ENCODE data around the gene RILPL2.
A peak's percentile ranks its signal among the peaks of the same experiment; 100 is the strongest.
"Not testable (repeated sequence)": the region's sequence is repeated elsewhere in the genome, so short reads cannot be mapped to it uniquely, and the experiment has no call there.

Gene RILPL2

DNA sequence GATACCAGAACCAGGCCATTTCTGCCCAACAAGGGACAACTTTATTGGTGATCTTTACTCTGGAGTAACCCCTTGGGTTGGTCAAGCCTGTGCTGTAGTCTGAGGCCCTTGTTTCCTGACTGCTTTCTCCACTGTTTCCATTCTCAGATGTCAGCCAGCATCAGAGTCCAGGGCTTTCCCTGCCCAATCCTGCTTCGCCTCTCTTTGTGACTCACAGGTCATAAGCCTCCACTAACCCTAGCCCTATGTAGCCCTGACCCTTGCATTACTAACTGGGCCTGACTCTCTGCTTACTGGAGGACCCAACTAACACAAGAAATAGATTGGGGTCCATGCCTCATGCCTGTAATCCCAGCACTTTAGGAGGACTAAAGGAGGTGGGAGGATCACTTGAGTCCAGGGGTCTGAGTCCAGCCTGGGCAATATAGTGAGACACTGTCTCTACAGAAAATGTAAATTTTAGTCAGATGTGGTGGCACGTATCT is 12.8 kb upstream of the RILPL2 start:
- DNase-seq, result no peak

DNA sequence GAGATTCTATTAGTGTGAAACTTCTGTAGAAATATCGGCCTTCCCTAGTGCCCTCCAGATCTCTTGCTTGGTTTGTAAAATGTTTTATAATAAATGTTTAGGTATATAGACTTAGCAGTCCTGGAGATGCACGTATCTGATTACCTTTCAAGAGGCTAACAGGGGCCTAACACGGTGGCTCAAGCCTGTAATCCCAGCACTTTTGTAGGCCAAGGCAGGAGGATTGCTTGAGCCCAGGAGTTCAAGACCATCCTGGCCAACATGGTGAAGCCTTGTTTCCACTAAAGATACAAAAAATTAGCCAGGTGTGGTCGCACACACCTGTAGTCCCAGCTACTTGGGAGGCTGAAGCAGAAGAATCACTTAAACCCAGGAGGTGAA is 9.8 kb upstream of the RILPL2 start:
- no peak for DNase-seq

GRCh38 chr12:123445388-123446332 is 9.2 kb upstream of the RILPL2 start:
- DNase-seq, result peak; percentile 62

DNA sequence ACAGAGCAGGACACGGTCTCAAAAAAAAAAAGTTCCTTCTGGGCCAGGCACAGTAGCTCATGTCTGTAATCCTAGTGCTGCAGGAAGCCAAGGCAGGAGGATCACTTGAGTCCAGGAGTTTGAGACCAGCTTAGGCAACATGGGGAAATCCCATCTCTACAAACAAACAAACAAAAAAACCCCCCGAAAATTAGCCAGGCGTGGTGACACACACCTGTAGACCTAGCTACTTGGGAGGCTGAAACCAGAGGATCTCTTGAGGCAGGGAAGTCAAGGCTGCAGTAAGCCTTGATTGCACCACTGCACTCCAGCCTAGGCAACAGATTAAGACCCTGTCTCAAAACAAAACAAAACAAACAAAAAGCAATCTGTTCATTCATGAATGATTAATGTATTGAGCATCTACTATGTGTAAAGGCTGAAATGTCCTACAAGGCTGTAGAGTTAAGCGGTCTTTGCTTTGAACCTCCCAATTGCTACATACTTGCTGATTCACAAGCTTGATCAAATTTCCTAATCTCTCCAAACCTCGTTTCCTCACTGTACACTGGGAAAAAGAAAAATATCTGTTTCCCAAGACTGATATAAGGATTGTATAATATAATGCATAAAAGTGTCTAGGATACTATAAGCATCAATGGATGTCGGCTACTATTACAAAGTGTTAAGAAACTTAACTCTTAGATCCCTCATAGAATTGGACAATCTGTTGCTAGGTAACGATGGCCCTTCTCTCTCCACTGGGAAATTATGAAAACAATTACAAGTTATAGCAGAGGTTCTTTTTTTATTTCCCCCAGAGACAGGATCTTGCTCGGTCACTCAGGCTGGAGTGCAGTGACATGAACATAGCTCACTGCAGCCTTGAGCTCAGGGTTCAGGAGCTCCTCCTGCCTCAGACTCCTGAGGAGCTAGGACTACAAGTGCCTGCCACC is 7.9 kb upstream of the RILPL2 start:
- DNase-seq, result no peak

DNA sequence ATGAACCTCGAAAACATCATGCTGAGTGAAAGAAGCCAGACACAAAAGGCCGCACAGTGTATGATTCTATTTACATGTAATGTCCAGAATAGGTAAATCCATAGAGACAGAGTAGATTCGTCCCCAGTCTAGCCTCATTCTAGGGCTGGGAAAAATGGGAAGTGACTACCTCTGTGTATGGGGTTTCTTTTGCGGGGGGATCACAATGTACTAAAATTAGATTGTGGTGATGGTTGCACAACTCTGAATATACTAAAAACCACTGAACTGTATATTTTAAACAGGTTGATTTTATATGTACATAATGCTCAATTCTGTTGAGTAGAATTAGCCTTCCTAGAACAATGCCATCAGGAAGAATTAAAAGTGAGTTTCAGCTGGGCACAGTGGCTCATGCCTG is 6.3 kb upstream of the RILPL2 start:
- no peak for DNase-seq

DNA sequence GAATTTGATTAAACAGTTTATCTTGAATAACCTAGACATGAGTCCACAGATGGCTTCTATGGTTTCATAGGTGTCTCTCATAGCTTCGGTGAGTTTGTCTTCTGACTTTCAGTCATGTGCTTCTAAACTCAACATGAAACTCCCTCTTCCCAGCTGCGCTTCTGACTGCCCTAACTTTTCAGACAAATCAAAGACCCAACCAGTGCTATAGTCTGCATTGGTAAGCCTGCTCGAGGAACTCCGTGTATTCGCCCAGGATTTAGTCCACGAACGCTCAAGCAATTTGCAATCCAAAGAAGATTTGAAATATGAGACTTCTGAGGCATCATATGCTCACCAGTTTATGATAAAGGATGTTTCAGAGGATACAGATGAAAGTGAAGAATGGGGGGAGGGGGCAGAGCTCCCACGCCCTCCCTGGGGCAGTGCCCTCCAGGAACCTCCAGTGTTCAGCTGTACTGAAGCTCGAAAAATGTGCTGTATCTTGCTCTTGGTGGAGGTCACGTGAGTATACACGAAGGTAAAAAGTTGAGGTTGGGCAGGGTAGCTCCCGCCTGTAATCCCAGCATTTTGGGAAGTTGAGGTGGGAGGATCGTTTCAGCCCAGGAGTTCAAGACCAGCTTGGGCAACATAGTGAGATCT is 5.2 kb upstream of the RILPL2 start:
- DNase-seq, result no peak

GRCh38 chr12:123435636-123436016 is 858 bp downstream of the RILPL2 start:
- no peak for DNase-seq

DNA sequence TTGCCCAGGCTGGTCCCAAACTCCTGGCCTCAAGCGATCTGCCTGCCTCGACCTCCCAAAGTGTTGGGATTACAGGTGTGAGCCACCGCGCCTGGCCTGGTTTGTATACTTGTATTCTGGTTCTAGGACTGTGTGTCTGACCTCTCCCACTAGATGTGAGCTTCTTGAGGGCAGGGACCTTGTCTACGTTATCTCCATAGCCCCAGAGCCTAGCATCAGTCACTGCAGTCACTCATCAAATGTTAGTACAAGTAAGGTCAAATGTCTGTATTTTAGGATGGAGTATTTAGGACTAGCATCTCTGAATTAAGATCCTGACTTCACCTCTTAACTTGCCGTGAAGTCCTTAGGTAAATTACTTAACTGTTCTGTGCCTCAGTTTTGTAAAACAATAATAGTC is 2.9 kb downstream of the RILPL2 start:
- DNase-seq, result no peak

GRCh38 chr12:123431951-123432817 is 4.3 kb downstream of the RILPL2 start:
- not testable (repeated sequence) for DNase-seq

DNA sequence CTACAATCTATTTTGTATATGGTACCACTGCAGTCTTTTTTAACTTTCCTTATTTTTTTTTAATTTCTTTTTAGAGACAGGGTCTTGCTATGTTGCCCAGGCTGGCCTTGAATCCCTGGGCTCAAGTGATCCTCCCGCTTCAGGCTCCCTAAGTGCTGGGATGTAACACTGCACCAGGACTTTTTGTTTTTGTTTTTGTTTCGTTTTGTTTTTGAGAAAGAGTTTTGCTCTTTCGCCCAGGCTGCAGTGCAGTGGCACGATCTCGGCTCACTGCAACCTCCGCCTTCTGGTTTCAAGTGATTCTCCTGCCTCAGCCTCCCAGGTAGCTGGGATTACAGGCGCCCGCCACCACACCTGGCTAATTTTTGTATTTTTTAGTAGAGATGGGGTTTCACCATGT is 7.4 kb downstream of the RILPL2 start:
- DNase-seq, result not testable (repeated sequence)

DNA sequence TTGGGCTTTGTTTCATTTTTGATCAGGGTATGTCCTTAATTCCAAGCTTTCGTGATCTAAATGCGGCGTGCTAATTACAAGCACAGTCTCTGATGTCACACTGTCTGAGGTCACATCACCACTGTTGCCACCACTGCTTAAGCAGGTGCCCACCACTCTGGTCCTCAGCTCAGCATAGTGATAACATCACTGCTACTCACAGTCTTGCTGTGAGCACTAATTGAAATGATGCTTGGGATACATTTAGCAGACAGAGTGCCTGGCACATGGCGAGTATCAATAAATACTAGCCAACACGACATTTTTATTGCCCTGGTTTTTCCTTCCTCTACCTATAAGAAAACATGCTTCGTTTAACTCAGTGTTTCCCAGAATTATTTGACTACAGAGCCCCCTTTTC is 7.9 kb downstream of the RILPL2 start:
- DNase-seq, result no peak

DNA sequence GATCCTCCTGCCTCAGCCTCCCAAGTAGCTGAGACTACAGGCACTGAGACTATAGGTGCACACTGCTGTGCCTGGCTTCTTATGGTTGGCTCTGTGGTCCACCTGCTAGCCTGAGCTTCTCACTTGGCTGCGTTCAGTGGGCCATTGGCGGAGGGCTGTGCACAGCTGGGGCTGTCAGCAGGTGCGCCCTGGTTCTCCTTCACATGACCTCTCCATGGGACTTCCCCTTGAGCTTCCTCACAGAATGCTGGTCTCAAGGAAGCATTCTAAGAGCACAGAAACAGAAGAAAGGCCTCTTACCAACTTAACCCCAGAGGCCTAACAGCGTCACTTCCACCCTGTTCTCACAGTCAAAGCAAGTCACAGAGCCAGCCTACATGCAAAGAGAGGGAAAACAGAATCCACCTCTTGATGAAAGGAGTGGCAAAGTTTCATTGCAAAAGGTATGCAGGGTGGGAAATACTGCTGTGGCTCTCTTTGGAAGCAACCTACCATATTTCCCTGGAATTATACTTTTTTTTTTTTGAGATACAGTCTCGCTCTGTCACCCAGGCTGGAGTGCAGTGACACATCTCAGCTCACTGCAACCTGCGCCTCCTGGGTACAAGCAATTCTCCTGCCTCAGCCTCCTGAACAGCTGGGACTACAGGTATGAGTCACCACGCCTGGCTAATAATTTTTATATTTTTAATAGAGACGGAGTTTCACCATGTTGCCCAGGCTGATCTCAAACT is 9.3 kb downstream of the RILPL2 start:
- DNase-seq, result no peak

DNA sequence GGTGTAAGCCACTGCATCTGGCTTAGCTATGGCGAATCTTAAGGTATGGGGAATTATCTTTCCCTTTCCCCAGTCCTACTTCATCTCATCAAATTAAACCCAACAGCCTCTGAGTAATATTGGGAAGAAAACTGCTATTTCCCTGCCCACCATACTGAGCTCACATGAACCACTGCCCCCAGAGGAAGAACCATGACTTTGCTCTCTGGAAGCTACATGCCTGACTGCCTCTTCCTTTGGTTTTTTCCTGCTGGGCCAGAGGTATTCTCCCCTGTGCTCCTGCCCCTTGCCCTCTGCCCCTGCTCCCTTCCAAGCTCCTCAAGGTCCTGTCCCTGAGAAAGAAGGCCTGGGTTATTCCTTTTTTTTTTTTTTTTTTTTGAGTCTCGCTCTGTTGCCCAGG is 15.2 kb downstream of the RILPL2 start:
- no peak for DNase-seq

- no peak for DNase-seq
These were observed 26.5 kb downstream of the RILPL2 start for GRCh38 chr12:123410041-123410412.

DNA sequence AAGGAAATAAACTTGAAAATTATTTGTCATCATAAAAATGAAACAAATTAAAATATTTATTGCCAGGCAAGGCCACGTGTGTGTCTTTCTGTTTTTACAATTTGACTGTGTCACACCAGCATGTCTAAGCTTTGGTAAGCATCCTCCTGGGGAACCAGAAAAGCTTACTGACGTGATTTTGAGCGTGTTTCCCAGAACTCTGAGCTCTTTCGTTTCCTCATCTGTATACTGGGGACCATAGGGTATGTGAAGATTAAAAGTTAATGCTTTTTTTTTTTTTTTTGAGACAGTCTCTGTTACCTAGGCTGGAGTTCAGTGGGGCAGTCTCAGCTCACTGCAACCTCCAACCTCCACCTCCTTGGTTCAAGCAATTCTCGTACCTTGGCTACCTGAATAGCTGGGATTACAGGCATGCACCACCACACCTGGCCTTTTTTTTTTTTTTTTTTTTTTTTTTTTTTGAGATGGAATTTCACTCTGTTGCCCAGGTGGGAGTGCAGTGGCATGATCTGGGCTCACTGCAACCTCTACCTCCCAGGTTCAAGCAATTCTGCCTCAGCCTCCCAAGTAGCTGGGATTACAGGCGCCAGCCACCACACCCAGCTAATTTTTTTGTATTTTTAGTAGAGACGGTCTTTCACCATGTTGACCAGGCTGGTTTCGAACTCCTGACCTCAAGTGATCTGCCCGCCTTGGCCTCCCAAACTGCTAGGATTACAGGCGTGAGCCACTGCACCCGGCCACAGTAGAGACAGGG is 27.0 kb downstream of the RILPL2 start:
- DNase-seq, result not testable (repeated sequence)

GRCh38 chr12:123408619-123409018 is 27.9 kb downstream of the RILPL2 start:
- DNase-seq, result not testable (repeated sequence)

GRCh38 chr12:123407934-123408333 is 28.6 kb downstream of the RILPL2 start:
- not testable (repeated sequence) for DNase-seq

DNA sequence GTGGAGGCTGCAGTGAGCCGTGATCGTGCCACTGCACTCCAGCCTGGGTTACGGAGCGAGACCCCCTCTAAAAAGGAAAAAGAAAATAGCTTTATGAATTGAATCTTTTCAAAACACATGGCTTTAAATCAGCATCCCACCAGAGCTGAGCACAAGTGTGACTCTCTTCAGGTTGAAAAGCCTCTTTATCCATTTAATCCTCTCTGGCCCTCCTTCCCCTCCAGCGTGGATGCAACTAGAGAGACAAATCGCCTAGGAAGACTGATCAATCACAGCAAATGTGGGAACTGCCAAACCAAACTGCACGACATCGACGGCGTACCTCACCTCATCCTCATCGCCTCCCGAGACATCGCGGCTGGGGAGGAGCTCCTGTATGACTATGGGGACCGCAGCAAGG is 29.2 kb downstream of the RILPL2 start:
- DNase-seq, result not testable (repeated sequence)

DNA sequence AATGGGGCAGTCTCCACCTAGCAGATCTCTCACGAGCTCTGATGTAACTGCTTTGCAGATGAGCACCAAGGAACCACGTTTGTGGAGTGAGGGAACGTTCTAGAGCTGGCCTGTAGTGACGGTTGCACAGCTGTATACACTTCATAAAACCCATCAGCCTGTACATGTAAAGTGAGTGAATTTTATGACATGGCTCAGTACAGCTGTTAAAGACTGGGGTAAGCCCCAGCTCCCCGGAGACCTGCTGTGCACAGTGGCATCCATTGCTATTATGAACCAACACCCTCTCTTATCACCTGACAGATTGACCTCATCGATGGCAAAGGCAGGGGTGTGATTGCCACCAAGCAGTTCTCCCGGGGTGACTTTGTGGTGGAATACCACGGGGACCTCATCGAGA is 31.9 kb downstream of the RILPL2 start:
- DNase-seq, result no peak

All from EL (cell line).